GM19239 (cell line): Measurements from ENCODE around the gene MROH9.

Experiments used
- DNase-seq: peaks from one replicate; pipeline ENCODE4 v3.0.0; 2011; ENCODE audit warnings: low spot score; ENCODE audit not compliant: insufficient read length
- FAIRE-seq: peaks from 2 replicates; lab custom pipeline; 2011; peaks lifted over from hg19 to GRCh38; lab: Jason Lieb, UNC

MROH9 gene

GRCh38 chr1:171062902-171063301 lies 127.6 kb downstream of the MROH9 start:
- no peak for DNase-seq
- no peak for FAIRE-seq

- DNase-seq (no peak), FAIRE-seq (no peak)
These were observed 139.7 kb downstream of the MROH9 start for GRCh38 chr1:171075041-171075440.

GRCh38 chr1:171081314-171081753 lies 146.0 kb downstream of the MROH9 start:
- no peak for FAIRE-seq

GRCh38 chr1:171081763-171082201 lies 146.4 kb downstream of the MROH9 start:
- no peak for FAIRE-seq
- DNase-seq, result no peak

More at GRCh38 chr1:171081314-171081753, 146.0 kb downstream of the MROH9 start:
- DNase-seq, result no peak

- FAIRE-seq (no peak), DNase-seq (no peak)
These were observed 147.3 kb downstream of the MROH9 start for GRCh38 chr1:171082606-171083005.

- no peak for FAIRE-seq
These were observed 147.9 kb downstream of the MROH9 start for GRCh38 chr1:171083222-171083621.

GRCh38 chr1:171084091-171084490 lies 148.8 kb downstream of the MROH9 start:
- FAIRE-seq (no peak), DNase-seq (no peak)

More at GRCh38 chr1:171083222-171083621, 147.9 kb downstream of the MROH9 start:
- DNase-seq, result no peak

GRCh38 chr1:171084870-171085269 lies 149.5 kb downstream of the MROH9 start:
- FAIRE-seq, result no peak
- DNase-seq, result no peak

- DNase-seq (no peak), FAIRE-seq (no peak)
These were observed 152.6 kb downstream of the MROH9 start for GRCh38 chr1:171087896-171088295.

- FAIRE-seq (no peak), DNase-seq (no peak)
These were observed 155.3 kb downstream of the MROH9 start, which contains the start of gene FMO3 for GRCh38 chr1:171090604-171091003. FMO3 (plus strand) TSS chr1:171090905; CDS start chr1:171092659, 1,754 bp downstream.

GRCh38 chr1:171103862-171104261 lies 168.5 kb downstream of the MROH9 start:
- no peak for DNase-seq
- no peak for FAIRE-seq

- DNase-seq (no peak), FAIRE-seq (no peak)
These were observed 172.1 kb downstream of the MROH9 start for GRCh38 chr1:171107262-171107940.

GRCh38 chr1:171107969-171108368 lies 172.6 kb downstream of the MROH9 start:
- no peak for FAIRE-seq

GRCh38 chr1:171109966-171110365 lies 174.6 kb downstream of the MROH9 start:
- FAIRE-seq, result no peak
- no peak for DNase-seq

More at GRCh38 chr1:171107969-171108368, 172.6 kb downstream of the MROH9 start:
- DNase-seq, result no peak

- no peak for FAIRE-seq
- no peak for DNase-seq
These were observed 175.4 kb downstream of the MROH9 start for GRCh38 chr1:171110621-171111326.

GRCh38 chr1:171112119-171112518 lies 176.8 kb downstream of the MROH9 start:
- FAIRE-seq, result no peak
- no peak for DNase-seq

GRCh38 chr1:171113382-171113781 lies 178.0 kb downstream of the MROH9 start:
- no peak for DNase-seq
- no peak for FAIRE-seq
